K562 (cell line): ENCODE measurements around the gene SIGLEC14. TPM values are rescaled to one million over a fixed set of nuclear protein-coding genes. Genes with fewer than 3 reads are reported as not detected.

ENCODE experiments used
- ATAC-seq: fragments of 200-7000 bp; cut with Tn5 transposase; 3 replicates; pipeline ENCODE4 v1.9.1; 2020; ENCODE audit warnings: moderate library complexity
- BruUV-seq: library from RNA; stranded (reverse); fragments of 400-500 nt; replicated peaks from 2 replicates; lab custom pipeline; 2021; lab: Mats Ljungman, UMichigan
- CTCF ChIA-PET: fragments of 300-600 bp; formaldehyde crosslinking; extraction: SDS; loops from one replicate; lab custom pipeline; 2021; ENCODE audit warnings: low intra/inter-chr PET ratio; lab: Yijun Ruan, JAX
- POLR2A ChIA-PET: fragments of 300-600, 350-650 bp; sonication (Branson Sonifier 250); formaldehyde crosslinking; extraction: SDS; loops from one replicate; lab custom pipeline; 2021; ENCODE audit warnings: antibody characterized with exemption, inconsistent platforms; lab: Yijun Ruan, JAX
- DNase-seq, 4 experiments: peaks; one replicate each; pipeline versions ENCODE4 v3.0.0 to v3.0.0-alpha.2; 2011 to 2018; ENCODE audit warnings: low spot score in 3 of 4, mixed read lengths in 3 of 4; ENCODE audit errors: extremely low read depth in 1 of 4
- FAIRE-seq: peaks from 2 replicates; lab custom pipeline; 2011; peaks lifted over from hg19 to GRCh38; lab: Jason Lieb, UNC
- H2AFZ ChIP-seq: 2 replicates; pipeline ENCODE4 v1.6.0; 2011; ENCODE audit warnings: low read depth, low read length, control low read depth, inconsistent platforms
- H3K27ac ChIP-seq: fragments of 200-600 bp; 3 replicates; pipeline ENCODE4 v1.8.0; 2011; ENCODE audit warnings: low read depth, mild to moderate bottlenecking, control low read depth, inconsistent platforms, low read length, moderate library complexity, mixed read lengths; ENCODE audit errors: extremely low read depth
- H3K27me3 ChIP-seq, 2 experiments: fragments of 300-600 bp in 1 of 2; 2 replicates in 1 of 2; 3 replicates in 1 of 2; pipeline versions ENCODE4 v1.6.0 to v1.8.0; 2011; ENCODE audit warnings: inconsistent platforms in 2 of 2, low read length in 2 of 2, mild to moderate bottlenecking in 1 of 2, mixed read lengths in 1 of 2, moderate library complexity in 1 of 2; ENCODE audit not compliant: control insufficient read depth in 2 of 2, insufficient read depth in 2 of 2
- H3K36me3 ChIP-seq: fragments of 300-600 bp; 3 replicates; pipeline ENCODE4 v1.8.0; 2011; ENCODE audit warnings: mild to moderate bottlenecking, low read length, inconsistent platforms; ENCODE audit not compliant: control insufficient read depth, insufficient read depth
- H3K4me1 ChIP-seq, 2 experiments: fragments of 200-600 bp in 1 of 2; replicated peaks in 1 of 2; 2 replicates in 1 of 2; 3 replicates in 1 of 2; pipeline versions ENCODE4 v1.5.1 to v1.8.0; 2011; ENCODE audit warnings: inconsistent platforms in 2 of 2, low read length in 2 of 2, mild to moderate bottlenecking in 1 of 2, mixed read lengths in 1 of 2, moderate library complexity in 1 of 2; ENCODE audit not compliant: control insufficient read depth in 2 of 2, insufficient read depth in 2 of 2
- H3K4me2 ChIP-seq: 2 replicates; pipeline ENCODE4 v1.6.1; 2011; ENCODE audit warnings: low read length, control low read depth, inconsistent platforms, mixed read lengths; ENCODE audit not compliant: insufficient read depth
- H3K4me3 ChIP-seq: fragments of 200-600 bp; sonication (generic), shearing (Covaris generic); 2 replicates; pipeline ENCODE4 v1.5.1; 2016; ENCODE audit warnings: control low read depth, inconsistent platforms
- H3K79me2 ChIP-seq: fragments of 200-600 bp; 3 replicates; pipeline ENCODE4 v1.8.0; 2011; ENCODE audit warnings: low read length, inconsistent platforms; ENCODE audit not compliant: control insufficient read depth, insufficient read depth
- H3K9ac ChIP-seq, 2 experiments: 2 replicates each; pipeline versions ENCODE4 v1.6.0 to v1.6.1; 2011; ENCODE audit warnings: low read depth in 2 of 2, low read length in 2 of 2, control low read depth in 1 of 2, inconsistent platforms in 1 of 2, mild to moderate bottlenecking in 1 of 2, mixed read lengths in 1 of 2; ENCODE audit not compliant: insufficient read depth in 1 of 2
- H3K9me1 ChIP-seq: one replicate; pipeline ENCODE4 v1.6.0; 2011; ENCODE audit warnings: inconsistent platforms, mild to moderate bottlenecking, low read length, moderate library complexity; ENCODE audit not compliant: control insufficient read depth, insufficient read depth
- H3K9me3 ChIP-seq: replicated peaks from 2 replicates; pipeline ENCODE4 v1.5.1; 2011; ENCODE audit warnings: low read depth, low read length, inconsistent platforms; ENCODE audit not compliant: control insufficient read depth, insufficient read depth
- H4K20me1 ChIP-seq: replicated peaks from 2 replicates; pipeline ENCODE4 v1.6.1; 2011; ENCODE audit warnings: low read length, inconsistent platforms, mixed read lengths; ENCODE audit not compliant: control insufficient read depth, insufficient read depth
- CEBPG ChIP-seq, 3 experiments: fragments of 200-800 bp in 1 of 3; sonication (Bioruptor generic) in 1 of 3; sonication (generic) in 1 of 3; formaldehyde crosslinking in 1 of 3; IDR thresholded peaks in 2 of 3; conservative IDR thresholded peaks in 1 of 3; 2 replicates each; pipeline versions ENCODE4 v1.6.1 to v1.8.0; 2016 to 2022; ENCODE audit warnings: missing compliant biosample characterization in 2 of 3, missing genetic modification characterization in 2 of 3, mild to moderate bottlenecking in 1 of 3, missing genetic modification reagents in 1 of 3
- NR4A1 ChIP-seq, 2 experiments: fragments of 250-450 bp in 1 of 2; fragments of 450-650 bp in 1 of 2; sonication (Bioruptor Pico) in 1 of 2; IDR thresholded peaks; 2 replicates each; pipeline versions ENCODE4 v1.4.0 to v1.6.1; 2016 to 2020; ENCODE audit warnings: mild to moderate bottlenecking in 2 of 2, missing compliant biosample characterization in 1 of 2, missing genetic modification characterization in 1 of 2, moderate library complexity in 1 of 2
- WGBS: fragments of 100-300 bp; shearing (Covaris generic); methylation state at CpG from one replicate; pipeline ENCODE4 v1.1.6; 2016; ENCODE audit warnings: low coverage, mixed read lengths; ENCODE audit not compliant: insufficient coverage; ENCODE audit errors: missing lambda C conversion rate; 5-methylcytosine and 5-hydroxymethylcytosine counted together
- in situ Hi-C: fragments of 300-500 bp; cut with MboI; formaldehyde crosslinking; loops from 4 replicates; pipeline ENCODE4 v1.15.0; 2018; ENCODE audit warnings: inconsistent platforms, mixed read lengths
- intact Hi-C: fragments of 100-400 bp; cut with micrococcal nuclease; formaldehyde crosslinking; loops from 2 replicates; pipeline ENCODE4 v1.14.2; 2022
- polyA plus RNA-seq, 8 experiments: library from polyadenylated mRNA; depleted of rRNA in 4 of 8; stranded (reverse) in 5 of 8; unstranded in 3 of 8; fragments of >200 nt; fragmentation: Nextera tagmentation in 2 of 8; fragmentation: Illumina TruSeq in 1 of 8; extraction: Ambion mirVana in 2 of 8; extraction: Trizol in 1 of 8; gene quantifications; 2 replicates each; pipeline versions ENCODE4 v1.2.1 to v1.2.3, GENCODE V29; 2011 to 2014; ENCODE audit warnings: inconsistent platforms in 1 of 8, missing spikeins in 1 of 8
- total RNA-seq, 7 experiments: library from RNA; depleted of rRNA in 6 of 7; stranded (reverse); fragments of >200 nt in 6 of 7; fragmentation: Illumina TruSeq in 2 of 7; extraction: Trizol in 2 of 7; gene quantifications; 2 replicates each; pipeline versions ENCODE4 v1.2.1 to v1.2.3, GENCODE V29; 2011 to 2021; ENCODE audit warnings: low replicate concordance in 1 of 7
- TF ChIP-seq, protein P1 (sequence below), 2 experiments: fragments of 200-800 bp in 1 of 2; sonication (Bioruptor generic) in 1 of 2; sonication (generic) in 1 of 2; formaldehyde crosslinking in 1 of 2; IDR thresholded peaks in 1 of 2; conservative IDR thresholded peaks in 1 of 2; 2 replicates each; pipeline versions ENCODE4 v1.5.0 to v1.6.1; 2016 to 2020; ENCODE audit warnings: missing compliant biosample characterization in 1 of 2, missing genetic modification characterization in 1 of 2, missing genetic modification reagents in 1 of 2

SIGLEC14 gene
- total and polyA plus RNA-seq, 9 of the 15 experiments (the other 6 are each of a cell fraction or from before 2014, with no cell fraction given) = not detected

DNA sequence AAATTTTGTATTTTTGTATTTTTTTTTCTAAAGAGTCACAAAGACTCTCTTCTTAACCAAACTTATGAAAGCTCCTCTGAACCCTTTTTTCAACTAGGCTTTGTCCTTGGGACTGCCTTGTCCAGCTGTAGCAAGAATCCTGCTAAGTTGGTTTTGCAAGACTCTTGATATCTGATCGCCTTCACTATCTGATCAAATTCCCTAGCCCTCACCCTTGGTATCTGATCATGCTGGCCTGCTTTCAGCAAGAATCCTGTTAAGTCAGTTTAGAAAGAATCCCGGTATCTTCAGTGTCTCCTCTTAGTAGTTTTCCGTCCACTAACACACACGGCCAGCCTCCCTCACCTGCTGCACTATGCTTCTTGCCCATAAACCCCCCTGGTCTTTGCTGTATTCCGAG lies 14.5 kb downstream of the SIGLEC14 start:
- Histone ChIP-seq H3K9me1 (no peaks in the 10 kb centered on the region), H3K9ac (no peak overlapping the region), H3K79me2 (no peaks in the 10 kb centered on the region), H3K9me3 (no peaks in the 10 kb centered on the region), H3K27me3 (peaks cover 23 to 33% of the 10 kb centered on the region in 2 experiments), H2AFZ (no peak overlapping the region), H3K4me2 (no peak overlapping the region), H3K36me3 (no peaks in the 10 kb centered on the region), H3K27ac (no peak overlapping the region), H4K20me1 (no peaks in the 10 kb centered on the region), H3K4me3 (no peak overlapping the region), H3K4me1 (peaks cover 0 to 3% of the 10 kb centered on the region in 2 experiments; a peak in 1 of 5 replicates)
- WGBS = 19% methylated on average over 5 of the region's 5 CpGs
- intact Hi-C loops = no loop called here
- FAIRE-seq = no peak
- in situ Hi-C loops = no loop called here
- POLR2A ChIA-PET = interaction anchor here (1.5 kb wide), 1 partner anchor 16 kb away, joined by 5 read pairs; no protein-coding TSS in a partner anchor
- DNase-seq = no peak
- CTCF ChIA-PET = no interaction called here
- ATAC-seq = no peak
- no TSS peak for BruUV-seq
- TF ChIP-seq, protein P1, sequence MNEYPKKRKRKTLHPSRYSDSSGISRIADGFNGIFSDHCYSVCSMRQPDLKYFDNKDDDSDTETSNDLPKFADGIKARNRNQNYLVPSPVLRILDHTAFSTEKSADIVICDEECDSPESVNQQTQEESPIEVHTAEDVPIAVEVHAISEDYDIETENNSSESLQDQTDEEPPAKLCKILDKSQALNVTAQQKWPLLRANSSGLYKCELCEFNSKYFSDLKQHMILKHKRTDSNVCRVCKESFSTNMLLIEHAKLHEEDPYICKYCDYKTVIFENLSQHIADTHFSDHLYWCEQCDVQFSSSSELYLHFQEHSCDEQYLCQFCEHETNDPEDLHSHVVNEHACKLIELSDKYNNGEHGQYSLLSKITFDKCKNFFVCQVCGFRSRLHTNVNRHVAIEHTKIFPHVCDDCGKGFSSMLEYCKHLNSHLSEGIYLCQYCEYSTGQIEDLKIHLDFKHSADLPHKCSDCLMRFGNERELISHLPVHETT (CRISPR knock-in tag; conservative IDR thresholded peaks at IDR 0.05 in 1 of 2, IDR thresholded peaks at IDR 0.05 in 1 of 2) = no peak
- TF ChIP-seq NR4A1 (CRISPR knock-in tag; IDR thresholded peaks at IDR 0.05) (no peak), NR4A1 (tag; IDR thresholded peaks at IDR 0.05) (no peak), CEBPG (CRISPR knock-in tag; IDR thresholded peaks at IDR 0.05) (no peak), CEBPG (tag; conservative IDR thresholded peaks at IDR 0.05 in 1 of 2, IDR thresholded peaks at IDR 0.05 in 1 of 2) (0 out of 4 replicates have a peak, but pooled peaks of 1 of the 2 experiments have one; percentile 7)
